HEK293 (cell line): ENCODE data around the gene SLC22A14.

Source experiments
- CTCF ChIA-PET: fragments of 350-600 bp; formaldehyde crosslinking; extraction: SDS; loops from one replicate; lab custom pipeline; 2021; ENCODE audit warnings: antibody characterized with exemption; lab: Yijun Ruan, JAX
- POLR2A ChIA-PET: fragments of 300-600 bp; formaldehyde crosslinking; extraction: SDS; loops from one replicate; lab custom pipeline; 2020; ENCODE audit warnings: antibody characterized with exemption, inconsistent platforms; lab: Yijun Ruan, JAX
- H3K27ac ChIP-seq: fragments of 200-500 bp; sonication (Bioruptor generic); 2 replicates; pipeline ENCODE4 v1.5.1; 2014; ENCODE audit warnings: low read depth, low read length, control low read depth, inconsistent platforms; ENCODE audit errors: extremely low read depth
- H3K36me3 ChIP-seq, 2 experiments: fragments of 200-500 bp in 1 of 2; sonication (Bioruptor generic) in 1 of 2; 1 replicate in 1 of 2; 2 replicates in 1 of 2; pipeline ENCODE4 v1.5.1; 2014 to 2017; ENCODE audit warnings: inconsistent platforms in 2 of 2, low read length in 2 of 2; ENCODE audit not compliant: control insufficient read depth in 2 of 2, insufficient read depth in 1 of 2
- H3K4me1 ChIP-seq: fragments of 200-500 bp; sonication (Bioruptor generic); 2 replicates; pipeline ENCODE4 v1.5.1; 2014; ENCODE audit warnings: mild to moderate bottlenecking, low read length, inconsistent platforms; ENCODE audit not compliant: control insufficient read depth, insufficient read depth
- H3K4me3 ChIP-seq: 2 replicates; pipeline ENCODE4 v1.5.1; 2011; ENCODE audit warnings: low read depth, mild to moderate bottlenecking, control low read depth, low read length, moderate library complexity
- H3K9me3 ChIP-seq: fragments of 200-500 bp; sonication (Bioruptor generic); 2 replicates; pipeline ENCODE4 v1.5.1; 2014; ENCODE audit warnings: low read depth, low read length, inconsistent platforms; ENCODE audit not compliant: control insufficient read depth, insufficient read depth
- HOXA7 ChIP-seq: sonication (generic); formaldehyde crosslinking; IDR thresholded peaks from 2 replicates; pipeline ENCODE4 v1.8.1; 2022; ENCODE audit warnings: missing genetic modification reagents, borderline replicate concordance
- PRDM4 ChIP-seq: fragments of 450-650 bp; formaldehyde crosslinking; IDR thresholded peaks from 2 replicates; pipeline ENCODE4 v1.5.1; 2017; ENCODE audit warnings: missing biosample characterization, missing genetic modification characterization
- TCF7L2 ChIP-seq: IDR thresholded peaks from 2 replicates; pipeline ENCODE4 v1.6.1; 2011; ENCODE audit warnings: low read depth, mild to moderate bottlenecking, inconsistent platforms, low read length, moderate library complexity, borderline replicate concordance
- YY2 ChIP-seq: fragments of 450-650 bp; formaldehyde crosslinking; IDR thresholded peaks from 2 replicates; pipeline ENCODE4 v1.5.1; 2016; ENCODE audit warnings: missing biosample characterization, missing genetic modification characterization
- ZNF112 ChIP-seq: fragments of 450-650 bp; formaldehyde crosslinking; IDR thresholded peaks from 2 replicates; pipeline ENCODE4 v1.5.0; 2017; ENCODE audit warnings: missing biosample characterization, missing genetic modification characterization
- ZNF2 ChIP-seq: fragments of 450-650 bp; formaldehyde crosslinking; IDR thresholded peaks from 2 replicates; pipeline ENCODE4 v1.5.1; 2016; ENCODE audit warnings: missing biosample characterization, missing genetic modification characterization
- ZNF280D ChIP-seq: fragments of 450-650 bp; formaldehyde crosslinking; IDR thresholded peaks from 2 replicates; pipeline ENCODE4 v1.5.1; 2016; ENCODE audit warnings: missing biosample characterization, missing genetic modification characterization
- ZNF302 ChIP-seq: fragments of 450-650 bp; formaldehyde crosslinking; IDR thresholded peaks from 2 replicates; pipeline ENCODE4 v1.5.1; 2016; ENCODE audit warnings: missing biosample characterization, missing genetic modification characterization, low read depth
- ZNF354C ChIP-seq: fragments of 450-650 bp; formaldehyde crosslinking; IDR thresholded peaks from 2 replicates; pipeline ENCODE4 v1.5.1; 2016; ENCODE audit warnings: missing biosample characterization, missing genetic modification characterization, low read depth, borderline replicate concordance
- ZNF433 ChIP-seq: fragments of 450-650 bp; formaldehyde crosslinking; IDR thresholded peaks from 2 replicates; pipeline ENCODE4 v1.5.1; 2016; ENCODE audit warnings: missing biosample characterization, missing genetic modification characterization, low read depth
- ZNF514 ChIP-seq: fragments of 450-650 bp; formaldehyde crosslinking; IDR thresholded peaks from 2 replicates; pipeline ENCODE4 v1.5.1; 2016; ENCODE audit warnings: missing biosample characterization, missing genetic modification characterization
- ZNF610 ChIP-seq: fragments of 450-650 bp; formaldehyde crosslinking; IDR thresholded peaks from 2 replicates; pipeline ENCODE4 v1.5.1; 2016; ENCODE audit warnings: missing biosample characterization, missing genetic modification characterization, borderline replicate concordance
- ZNF777 ChIP-seq: fragments of 450-650 bp; formaldehyde crosslinking; IDR thresholded peaks from 2 replicates; pipeline ENCODE4 v1.5.1; 2017; ENCODE audit warnings: missing biosample characterization, missing genetic modification characterization, borderline replicate concordance
- ZSCAN23 ChIP-seq: fragments of 450-650 bp; formaldehyde crosslinking; IDR thresholded peaks from 2 replicates; pipeline ENCODE4 v1.5.1; 2016; ENCODE audit warnings: missing biosample characterization, missing genetic modification characterization
- ZSCAN30 ChIP-seq: fragments of 450-650 bp; IDR thresholded peaks from 2 replicates; pipeline ENCODE4 v1.5.1; 2018; ENCODE audit warnings: missing biosample characterization, mild to moderate bottlenecking, missing genetic modification characterization, moderate library complexity
- TF ChIP-seq, protein P1 (sequence below): fragments of 450-650 bp; IDR thresholded peaks from 2 replicates; pipeline ENCODE4 v1.5.1; 2018; ENCODE audit warnings: missing biosample characterization, mild to moderate bottlenecking, missing genetic modification characterization
- TF ChIP-seq, protein P2 (sequence below): fragments of 450-650 bp; formaldehyde crosslinking; IDR thresholded peaks from 2 replicates; pipeline ENCODE4 v1.5.1; 2016; ENCODE audit warnings: missing biosample characterization, missing genetic modification characterization
- TF ChIP-seq, protein P3 (sequence below): fragments of 450-650 bp; IDR thresholded peaks from 2 replicates; pipeline ENCODE4 v1.5.1; 2018; ENCODE audit warnings: missing biosample characterization, missing genetic modification characterization
- TF ChIP-seq, protein P4 (sequence below): fragments of 450-650 bp; formaldehyde crosslinking; IDR thresholded peaks from 2 replicates; pipeline ENCODE4 v1.5.1; 2016; ENCODE audit warnings: missing biosample characterization, missing genetic modification characterization

Gene SLC22A14

GRCh38 chr3:38315488-38316230, 33.6 kb downstream of the SLC22A14 start:
- Histone ChIP-seq H3K4me3 (no peak overlapping the region), H3K36me3 (no peaks in the 10 kb centered on the region), H3K4me1 (no peaks in the 10 kb centered on the region), H3K27ac (no peak overlapping the region), H3K9me3 (no peaks in the 10 kb centered on the region)
- TF ChIP-seq PRDM4 (tag by site-specific recombination) (no peak), ZNF610 (tag by site-specific recombination) (no peak), ZNF2 (tag by site-specific recombination) (no peak), ZNF514 (tag by site-specific recombination) (no peak), ZNF112 (no peak), ZSCAN30 (tag by site-specific recombination) (no peak), YY2 (tag by site-specific recombination) (no peak), HOXA7 (no peak), ZSCAN23 (tag by site-specific recombination) (no peak), ZNF280D (tag by site-specific recombination) (no peak), ZNF354C (tag by site-specific recombination) (no peak), ZNF433 (tag by site-specific recombination) (no peak), ZNF302 (tag by site-specific recombination) (no peak), TCF7L2 (no peak), ZNF777 (tag by site-specific recombination) (no peak)
- TF ChIP-seq, protein P1, sequence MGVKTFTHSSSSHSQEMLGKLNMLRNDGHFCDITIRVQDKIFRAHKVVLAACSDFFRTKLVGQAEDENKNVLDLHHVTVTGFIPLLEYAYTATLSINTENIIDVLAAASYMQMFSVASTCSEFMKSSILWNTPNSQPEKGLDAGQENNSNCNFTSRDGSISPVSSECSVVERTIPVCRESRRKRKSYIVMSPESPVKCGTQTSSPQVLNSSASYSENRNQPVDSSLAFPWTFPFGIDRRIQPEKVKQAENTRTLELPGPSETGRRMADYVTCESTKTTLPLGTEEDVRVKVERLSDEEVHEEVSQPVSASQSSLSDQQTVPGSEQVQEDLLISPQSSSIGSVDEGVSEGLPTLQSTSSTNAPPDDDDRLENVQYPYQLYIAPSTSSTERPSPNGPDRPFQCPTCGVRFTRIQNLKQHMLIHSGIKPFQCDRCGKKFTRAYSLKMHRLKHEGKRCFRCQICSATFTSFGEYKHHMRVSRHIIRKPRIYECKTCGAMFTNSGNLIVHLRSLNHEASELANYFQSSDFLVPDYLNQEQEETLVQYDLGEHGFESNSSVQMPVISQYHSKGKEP (tag by site-specific recombination): no peak
- TF ChIP-seq, protein P2, sequence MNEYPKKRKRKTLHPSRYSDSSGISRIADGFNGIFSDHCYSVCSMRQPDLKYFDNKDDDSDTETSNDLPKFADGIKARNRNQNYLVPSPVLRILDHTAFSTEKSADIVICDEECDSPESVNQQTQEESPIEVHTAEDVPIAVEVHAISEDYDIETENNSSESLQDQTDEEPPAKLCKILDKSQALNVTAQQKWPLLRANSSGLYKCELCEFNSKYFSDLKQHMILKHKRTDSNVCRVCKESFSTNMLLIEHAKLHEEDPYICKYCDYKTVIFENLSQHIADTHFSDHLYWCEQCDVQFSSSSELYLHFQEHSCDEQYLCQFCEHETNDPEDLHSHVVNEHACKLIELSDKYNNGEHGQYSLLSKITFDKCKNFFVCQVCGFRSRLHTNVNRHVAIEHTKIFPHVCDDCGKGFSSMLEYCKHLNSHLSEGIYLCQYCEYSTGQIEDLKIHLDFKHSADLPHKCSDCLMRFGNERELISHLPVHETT (tag by site-specific recombination): no peak
- TF ChIP-seq, protein P3, sequence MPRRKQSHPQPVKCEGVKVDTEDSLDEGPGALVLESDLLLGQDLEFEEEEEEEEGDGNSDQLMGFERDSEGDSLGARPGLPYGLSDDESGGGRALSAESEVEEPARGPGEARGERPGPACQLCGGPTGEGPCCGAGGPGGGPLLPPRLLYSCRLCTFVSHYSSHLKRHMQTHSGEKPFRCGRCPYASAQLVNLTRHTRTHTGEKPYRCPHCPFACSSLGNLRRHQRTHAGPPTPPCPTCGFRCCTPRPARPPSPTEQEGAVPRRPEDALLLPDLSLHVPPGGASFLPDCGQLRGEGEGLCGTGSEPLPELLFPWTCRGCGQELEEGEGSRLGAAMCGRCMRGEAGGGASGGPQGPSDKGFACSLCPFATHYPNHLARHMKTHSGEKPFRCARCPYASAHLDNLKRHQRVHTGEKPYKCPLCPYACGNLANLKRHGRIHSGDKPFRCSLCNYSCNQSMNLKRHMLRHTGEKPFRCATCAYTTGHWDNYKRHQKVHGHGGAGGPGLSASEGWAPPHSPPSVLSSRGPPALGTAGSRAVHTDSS: no peak
- TF ChIP-seq, protein P4, sequence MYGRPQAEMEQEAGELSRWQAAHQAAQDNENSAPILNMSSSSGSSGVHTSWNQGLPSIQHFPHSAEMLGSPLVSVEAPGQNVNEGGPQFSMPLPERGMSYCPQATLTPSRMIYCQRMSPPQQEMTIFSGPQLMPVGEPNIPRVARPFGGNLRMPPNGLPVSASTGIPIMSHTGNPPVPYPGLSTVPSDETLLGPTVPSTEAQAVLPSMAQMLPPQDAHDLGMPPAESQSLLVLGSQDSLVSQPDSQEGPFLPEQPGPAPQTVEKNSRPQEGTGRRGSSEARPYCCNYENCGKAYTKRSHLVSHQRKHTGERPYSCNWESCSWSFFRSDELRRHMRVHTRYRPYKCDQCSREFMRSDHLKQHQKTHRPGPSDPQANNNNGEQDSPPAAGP: no peak
- ChIA-PET POLR2A (no interaction called here), CTCF (interaction anchor here (1.4 kb wide), 1 partner anchor 17 kb away, joined by 4 read pairs; no protein-coding TSS in a partner anchor)
